GM12878 (cell line): Measurements from ENCODE around the gene GALNT15. TPM values are rescaled to one million over a fixed set of nuclear protein-coding genes. Genes with fewer than 3 reads are reported as not detected.

Experiments
- ATAC-seq: fragments of 200-7000 bp; cut with Tn5 transposase; 3 replicates; pipeline ENCODE4 v1.9.1; 2020; ENCODE audit warnings: mild to moderate bottlenecking, moderate library complexity
- BruUV-seq: library from RNA; stranded (reverse); fragments of 400-500 nt; replicated peaks from 2 replicates; lab custom pipeline; 2021; lab: Mats Ljungman, UMichigan
- CTCF ChIA-PET: fragments of 300-600 bp; sonication (Branson Sonifier 250); formaldehyde crosslinking; extraction: SDS; loops from one replicate; lab custom pipeline; 2021; ENCODE audit warnings: inconsistent platforms; lab: Yijun Ruan, JAX
- POLR2A ChIA-PET: fragments of 350-600 bp; formaldehyde crosslinking; extraction: SDS; loops from one replicate; lab custom pipeline; 2021; ENCODE audit warnings: inconsistent platforms; lab: Charles Lee
- RAD21 ChIA-PET: fragments of 300-600 bp; sonication (Branson Sonifier 250); formaldehyde crosslinking; loops from one replicate; lab custom pipeline; 2023; ENCODE audit warnings: antibody characterized with exemption; ENCODE audit not compliant: unreplicated experiment; lab: Charles Lee
- SMC1A ChIA-PET: fragments of 300-600 bp; sonication (Branson Sonifier 250); formaldehyde crosslinking; loops from one replicate; lab custom pipeline; 2023; ENCODE audit not compliant: unreplicated experiment, uncharacterized antibody; lab: Charles Lee
- DNase-seq: peaks from one replicate; pipeline ENCODE4 v3.0.0-alpha.2; 2011; ENCODE audit warnings: low read depth, low spot score
- FAIRE-seq: peaks from 3 replicates; lab custom pipeline; 2011; peaks lifted over from hg19 to GRCh38; lab: Jason Lieb, UNC
- H2AFZ ChIP-seq: 2 replicates; pipeline ENCODE4 v1.6.0; 2011; ENCODE audit warnings: low read depth, low read length, control low read depth; ENCODE audit not compliant: control insufficient read depth
- H3K27ac ChIP-seq: 2 replicates; pipeline ENCODE4 v1.5.1; 2011; ENCODE audit warnings: control low read depth; ENCODE audit not compliant: control insufficient read depth, insufficient read depth
- H3K27me3 ChIP-seq, 2 experiments: replicated peaks in 1 of 2; 2 replicates each; pipeline versions ENCODE4 v1.6.0 to v1.6.1; 2011; ENCODE audit warnings: low read length in 1 of 2; ENCODE audit not compliant: control insufficient read depth in 2 of 2, insufficient read depth in 2 of 2
- H3K36me3 ChIP-seq, 2 experiments: 2 replicates each; pipeline ENCODE4 v1.5.1; 2011; ENCODE audit warnings: low read length in 1 of 2; ENCODE audit not compliant: control insufficient read depth in 2 of 2, insufficient read depth in 2 of 2
- H3K4me1 ChIP-seq: 2 replicates; pipeline ENCODE4 v1.6.1; 2011; ENCODE audit warnings: mild to moderate bottlenecking, low read length, moderate library complexity, mixed read lengths; ENCODE audit not compliant: control insufficient read depth, insufficient read depth
- H3K4me2 ChIP-seq: 2 replicates; pipeline ENCODE4 v1.6.0; 2011; ENCODE audit warnings: control low read depth; ENCODE audit not compliant: control insufficient read depth, insufficient read depth
- H3K4me3 ChIP-seq: fragments of 200-600 bp; sonication (generic); 2 replicates; pipeline ENCODE4 v1.5.1; 2016
- H3K79me2 ChIP-seq: 2 replicates; pipeline ENCODE4 v1.6.0; 2011; ENCODE audit warnings: low read length; ENCODE audit not compliant: control insufficient read depth, insufficient read depth
- H3K9ac ChIP-seq: 2 replicates; pipeline ENCODE4 v1.8.0; 2011; ENCODE audit warnings: low read length, control low read depth, mixed read lengths; ENCODE audit not compliant: control insufficient read depth, insufficient read depth
- H3K9me3 ChIP-seq: replicated peaks from 3 replicates; pipeline ENCODE4 v1.5.1; 2011; ENCODE audit warnings: mild to moderate bottlenecking, low read length; ENCODE audit not compliant: control insufficient read depth, insufficient read depth
- H4K20me1 ChIP-seq: 2 replicates; pipeline ENCODE4 v1.6.0; 2011; ENCODE audit not compliant: control insufficient read depth, insufficient read depth
- PKNOX1 ChIP-seq: fragments of 450-650 bp; IDR thresholded peaks from 2 replicates; pipeline ENCODE4 v1.6.1; 2016; ENCODE audit warnings: mild to moderate bottlenecking
- WGBS: methylation state at CpG from one replicate; pipeline ENCODE4 v1.1.6; 2016; ENCODE audit warnings: low lambda C conversion rate; ENCODE audit not compliant: insufficient replicate concordance, insufficient coverage; ENCODE audit errors: missing lambda C conversion rate; 5-methylcytosine and 5-hydroxymethylcytosine counted together
- in situ Hi-C: fragments of 300-500 bp; cut with MboI; formaldehyde crosslinking; loops from 9 replicates; pipeline ENCODE4 v1.14.3; 2018; ENCODE audit warnings: mixed read lengths
- intact Hi-C: fragments of 100-400 bp; cut with micrococcal nuclease; formaldehyde crosslinking; loops from one replicate; pipeline ENCODE4 v1.14.2; 2022; ENCODE audit not compliant: unreplicated experiment
- polyA plus RNA-seq, 11 experiments: library from polyadenylated mRNA; depleted of rRNA in 4 of 11; unstranded in 6 of 11; stranded (reverse) in 5 of 11; fragments of >200 nt; fragmentation: Nextera tagmentation in 4 of 11; fragmentation: Illumina TruSeq in 1 of 11; extraction: Ambion mirVana in 4 of 11; extraction: Trizol in 1 of 11; gene quantifications; 1 replicate in 1 of 11; 2 replicates in 10 of 11; pipeline versions ENCODE4 v1.2.1 to v1.2.3, GENCODE V29; 2011 to 2016; ENCODE audit warnings: inconsistent platforms in 2 of 11, missing spikeins in 2 of 11, low read depth in 1 of 11
- total RNA-seq, 4 experiments: library from RNA; depleted of rRNA in 3 of 4; stranded (reverse); fragments of >200 nt in 3 of 4; fragmentation: Illumina TruSeq in 1 of 4; extraction: Trizol in 1 of 4; gene quantifications; 2 replicates each; pipeline versions ENCODE4 v1.2.1 to v1.2.3, GENCODE V29; 2013 to 2021

GALNT15 gene
- total and polyA plus RNA-seq, 10 of the 15 experiments (the other 5 are each of a cell fraction or from before 2014, with no cell fraction given): 0.03 to 0.05 TPM; not detected in 8

- intact Hi-C loops (loop anchor here (10.0 kb wide), 1 partner anchor 544 kb away; no protein-coding TSS in a partner anchor), in situ Hi-C loops (loop anchor here (10.0 kb wide), 1 partner anchor 134 kb away; no protein-coding TSS in a partner anchor)
- no peaks in the 10 kb centered on the region for H3K36me3 ChIP-seq
- ChIA-PET CTCF (interaction anchor here (0.9 to 9.8 kb wide), 7 partner anchors 10 to 921 kb away, joined by 3 to 127 read pairs (median 4); no protein-coding TSS in a partner anchor), RAD21 (interaction anchor here (1.5 kb wide), 1 partner anchor 130 kb away, joined by 15 read pairs; no protein-coding TSS in a partner anchor), SMC1A (interaction anchor here (1.2 to 2.0 kb wide), 4 partner anchors 127 to 366 kb away, joined by 3 to 25 read pairs (median 7); no protein-coding TSS in a partner anchor), POLR2A (no interaction called here)
- H3K79me2 ChIP-seq: no peaks in the 10 kb centered on the region
- WGBS: 85% methylated on average over 2 of the region's 2 CpGs
- no peak for TF ChIP-seq PKNOX1
- no peaks in the 10 kb centered on the region for H3K4me1 ChIP-seq
- BruUV-seq: no TSS peak
- H3K27me3 ChIP-seq: peaks cover 0 to 3% of the 10 kb centered on the region in 2 experiments; a peak in 2 of 4 replicates
- H3K4me3 ChIP-seq: no peak overlapping the region
- no peaks in the 10 kb centered on the region for H3K9me3 ChIP-seq
- FAIRE-seq: no peak
- H3K4me2 ChIP-seq: no peak overlapping the region
- H2AFZ ChIP-seq: no peak overlapping the region
- no peak overlapping the region for H3K27ac ChIP-seq
- DNase-seq: no peak
- no peak overlapping the region for H3K9ac ChIP-seq
- H4K20me1 ChIP-seq: no peaks in the 10 kb centered on the region
- no peak for ATAC-seq
Measured at GRCh38 chr3:16179261-16179660, 4.8 kb downstream of the GALNT15 start.
